Stimulated activated naive CD8-positive, alpha-beta T cell treated with anti-CD3 and anti-CD28 coated beads, Interleukin-15, Interleukin-2, amounts not matched to agents 100 ng/mL and 50 ng/mL, for 24 hours (primary cell): ENCODE results near the gene CR1.
"Not testable (repeated sequence)": the region's sequence is repeated elsewhere in the genome, so short reads cannot be mapped to it uniquely, and the experiment has no call there.

Source experiments
- H3K27ac Mint-ChIP-seq: one replicate; pipeline ENCODE4 v1.8.0; 2021; ENCODE audit warnings: mild to moderate bottlenecking, mixed read lengths
- H3K27me3 Mint-ChIP-seq: one replicate; pipeline ENCODE4 v1.8.0; 2021; ENCODE audit warnings: mixed read lengths
- H3K36me3 Mint-ChIP-seq: one replicate; pipeline ENCODE4 v1.8.0; 2021; ENCODE audit warnings: low read depth, mixed read lengths
- H3K4me1 Mint-ChIP-seq: one replicate; pipeline ENCODE4 v1.8.0; 2021; ENCODE audit warnings: low read depth, mixed read lengths
- H3K4me3 Mint-ChIP-seq: one replicate; pipeline ENCODE4 v1.8.0; 2021; ENCODE audit warnings: mild to moderate bottlenecking, mixed read lengths
- H3K9me3 Mint-ChIP-seq: one replicate; pipeline ENCODE4 v1.8.0; 2021; ENCODE audit warnings: mixed read lengths

Gene CR1

GRCh38 chr1:207634293-207634692 is 138.3 kb downstream of the CR1 start:
- not testable (repeated sequence) for H3K36me3 Mint-ChIP-seq, H3K27me3 Mint-ChIP-seq, H3K27ac Mint-ChIP-seq, H3K4me1 Mint-ChIP-seq, H3K9me3 Mint-ChIP-seq, H3K4me3 Mint-ChIP-seq

- H3K4me3 Mint-ChIP-seq, H3K27me3 Mint-ChIP-seq, H3K36me3 Mint-ChIP-seq, H3K27ac Mint-ChIP-seq, H3K4me1 Mint-ChIP-seq, H3K9me3 Mint-ChIP-seq: not testable (repeated sequence)
These were observed 139.7 kb downstream of the CR1 start for GRCh38 chr1:207635569-207636186.

DNA sequence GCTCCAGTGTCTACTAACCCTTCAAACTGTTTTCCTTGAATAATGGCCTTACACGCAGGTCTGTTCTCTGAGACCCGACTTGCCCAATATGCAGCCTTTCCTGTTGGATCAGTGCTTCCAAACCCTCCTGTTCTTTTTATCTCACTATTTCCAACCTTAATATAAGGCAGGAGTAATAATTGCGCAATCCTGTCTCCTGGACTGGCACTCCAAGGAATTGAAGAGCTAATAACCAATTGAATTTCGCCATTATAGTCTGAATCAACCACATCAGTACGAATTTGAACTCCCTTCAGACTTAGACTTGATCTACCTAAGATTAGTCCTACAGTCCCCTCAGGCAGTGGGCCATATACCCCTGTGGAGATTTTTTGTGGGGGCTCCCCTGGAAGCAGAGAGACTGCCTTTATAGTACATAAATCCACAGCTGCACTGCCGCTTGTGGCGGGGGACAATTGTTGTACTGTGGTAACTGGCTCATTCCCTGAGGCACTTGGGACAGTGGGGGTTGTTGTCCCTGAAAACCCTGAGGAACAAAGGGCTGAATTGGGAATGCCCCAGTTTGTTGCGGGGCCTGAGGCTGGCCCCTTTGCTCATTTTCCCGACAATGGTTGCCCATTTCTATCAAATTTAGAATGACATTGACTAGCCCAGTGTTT is 142.7 kb downstream of the CR1 start:
- not testable (repeated sequence) for H3K4me1 Mint-ChIP-seq, H3K36me3 Mint-ChIP-seq, H3K27ac Mint-ChIP-seq, H3K4me3 Mint-ChIP-seq, H3K9me3 Mint-ChIP-seq
- H3K27me3 Mint-ChIP-seq: peaks cover 15% of the 10 kb centered on the region

DNA sequence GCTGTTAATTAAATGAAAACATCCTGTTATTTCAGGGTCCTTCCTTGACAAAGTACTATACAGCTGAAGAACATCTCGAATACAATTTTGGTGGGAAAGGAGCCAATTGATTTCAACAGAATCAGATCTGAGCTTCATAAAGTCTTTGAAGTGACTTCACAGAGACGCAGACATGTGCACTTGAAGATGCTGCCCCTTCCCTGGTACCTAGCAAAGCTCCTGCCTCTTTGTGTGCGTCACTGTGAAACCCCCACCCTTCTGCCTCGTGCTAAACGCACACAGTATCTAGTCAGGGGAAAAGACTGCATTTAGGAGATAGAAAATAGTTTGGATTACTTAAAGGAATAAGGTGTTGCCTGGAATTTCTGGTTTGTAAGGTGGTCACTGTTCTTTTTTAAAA is 143.4 kb downstream of the CR1 start:
- H3K36me3 Mint-ChIP-seq, H3K27ac Mint-ChIP-seq, H3K4me3 Mint-ChIP-seq, H3K4me1 Mint-ChIP-seq, H3K9me3 Mint-ChIP-seq: not testable (repeated sequence)
- H3K27me3 Mint-ChIP-seq: peaks cover 20% of the 10 kb centered on the region

- H3K4me3 Mint-ChIP-seq: peak overlapping the region; percentile 70
- H3K36me3 Mint-ChIP-seq: no peaks in the 10 kb centered on the region
- H3K9me3 Mint-ChIP-seq: no peaks in the 10 kb centered on the region
- H3K4me1 Mint-ChIP-seq: peaks cover 7% of the 10 kb centered on the region
- H3K27ac Mint-ChIP-seq: no peak overlapping the region
- peaks cover 22% of the 10 kb centered on the region for H3K27me3 Mint-ChIP-seq
These were observed 148.4 kb downstream of the CR1 start for GRCh38 chr1:207644166-207644851.

DNA sequence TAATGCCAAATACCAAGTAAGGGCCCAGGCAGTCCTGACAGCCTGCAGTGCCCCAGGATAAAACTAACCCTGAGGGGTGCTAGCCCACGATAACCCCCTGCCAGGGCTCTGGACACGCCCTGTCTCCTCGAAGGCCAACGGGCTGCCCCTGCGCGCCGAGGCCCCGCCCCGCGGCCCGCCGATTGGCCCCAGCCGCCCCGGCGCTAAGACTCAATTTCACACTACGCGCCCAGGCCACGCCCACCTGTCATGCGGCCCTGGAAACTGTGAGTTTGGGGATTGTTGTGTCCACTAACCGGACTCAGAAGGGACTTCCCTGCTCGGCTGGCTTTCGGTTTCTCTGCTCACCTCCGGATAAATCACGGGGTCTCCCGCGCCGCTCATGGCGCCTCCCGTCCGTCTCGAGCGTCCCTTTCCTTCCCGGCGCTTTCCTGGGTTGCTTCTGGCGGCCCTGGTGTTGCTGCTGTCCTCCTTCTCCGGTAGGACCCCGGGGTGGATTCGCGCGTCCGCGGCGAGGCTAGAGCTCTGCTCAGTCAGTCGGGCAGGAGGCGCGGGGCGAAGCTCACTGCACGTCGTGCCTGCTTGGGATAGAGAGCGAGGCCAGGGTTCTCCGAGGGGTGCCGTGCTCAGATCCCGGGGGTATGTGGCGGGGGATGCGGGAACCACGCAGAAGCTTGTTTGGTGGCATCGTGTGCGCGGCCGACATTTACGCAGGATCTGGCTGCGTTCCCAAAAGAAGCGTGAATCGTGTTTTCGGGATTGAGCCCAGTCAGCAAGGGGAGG is 149.1 kb downstream of the CR1 start, which contains the start of gene CR1L:
Gene CR1L (plus strand): TSS at position 282 of the 783 bp plus-strand sequence. CDS start 101 bp downstream, at position 383.
- Mint-ChIP-seq H3K4me3 (peak within 1 kb of the TSS; percentile 70), H3K27ac (no peak within 1 kb of the TSS), H3K27me3 (peaks cover 19% of the 10 kb centered on the region), H3K36me3 (no peaks in the 10 kb centered on the region), H3K4me1 (peaks cover 7% of the 10 kb centered on the region), H3K9me3 (no peaks in the 10 kb centered on the region)

GRCh38 chr1:207645635-207646081 is 149.7 kb downstream of the CR1 start:
- Mint-ChIP-seq H3K27me3 (peaks cover 19% of the 10 kb centered on the region), H3K27ac (no peak overlapping the region), H3K4me3 (peak overlapping the region; percentile 70), H3K9me3 (no peaks in the 10 kb centered on the region), H3K4me1 (peaks cover 7% of the 10 kb centered on the region), H3K36me3 (no peaks in the 10 kb centered on the region)

GRCh38 chr1:207646171-207646570 is 150.2 kb downstream of the CR1 start:
- Mint-ChIP-seq H3K9me3 (no peaks in the 10 kb centered on the region), H3K4me1 (peaks cover 7% of the 10 kb centered on the region), H3K36me3 (no peaks in the 10 kb centered on the region), H3K4me3 (no peak overlapping the region), H3K27ac (no peak overlapping the region), H3K27me3 (peaks cover 19% of the 10 kb centered on the region)

- H3K27me3 Mint-ChIP-seq: peaks cover 15% of the 10 kb centered on the region
- H3K4me1 Mint-ChIP-seq: peaks cover 7% of the 10 kb centered on the region
- no peak overlapping the region for H3K27ac Mint-ChIP-seq
- H3K36me3 Mint-ChIP-seq: no peaks in the 10 kb centered on the region
- no peaks in the 10 kb centered on the region for H3K9me3 Mint-ChIP-seq
- H3K4me3 Mint-ChIP-seq: no peak overlapping the region
These were observed 151.1 kb downstream of the CR1 start for GRCh38 chr1:207646944-207647579.

GRCh38 chr1:207647671-207648333 is 151.8 kb downstream of the CR1 start:
- no peak overlapping the region for H3K4me3 Mint-ChIP-seq
- H3K27me3 Mint-ChIP-seq: peaks cover 7% of the 10 kb centered on the region
- no peak overlapping the region for H3K27ac Mint-ChIP-seq
- no peaks in the 10 kb centered on the region for H3K36me3 Mint-ChIP-seq
- peaks cover 7% of the 10 kb centered on the region for H3K4me1 Mint-ChIP-seq
- no peaks in the 10 kb centered on the region for H3K9me3 Mint-ChIP-seq

- Mint-ChIP-seq H3K36me3 (no peaks in the 10 kb centered on the region), H3K27ac (no peak overlapping the region), H3K27me3 (peaks cover 7% of the 10 kb centered on the region), H3K4me3 (no peak overlapping the region), H3K9me3 (no peaks in the 10 kb centered on the region), H3K4me1 (peaks cover 7% of the 10 kb centered on the region)
These were observed 152.6 kb downstream of the CR1 start for GRCh38 chr1:207648334-207649209.

- no peak overlapping the region for H3K27ac Mint-ChIP-seq
- peaks cover 3% of the 10 kb centered on the region for H3K27me3 Mint-ChIP-seq
- no peaks in the 10 kb centered on the region for H3K36me3 Mint-ChIP-seq
- no peaks in the 10 kb centered on the region for H3K9me3 Mint-ChIP-seq
- no peak overlapping the region for H3K4me3 Mint-ChIP-seq
- H3K4me1 Mint-ChIP-seq: peaks cover 4% of the 10 kb centered on the region
These were observed 153.3 kb downstream of the CR1 start for GRCh38 chr1:207649210-207649753.

- Mint-ChIP-seq H3K27me3 (no peaks in the 10 kb centered on the region), H3K4me3 (no peak overlapping the region), H3K36me3 (no peaks in the 10 kb centered on the region), H3K9me3 (no peaks in the 10 kb centered on the region), H3K27ac (no peak overlapping the region), H3K4me1 (no peaks in the 10 kb centered on the region)
These were observed 154.1 kb downstream of the CR1 start for GRCh38 chr1:207649865-207650580.
